H9 (cell line): ENCODE results near the gene MYOM3. TPM values are rescaled to one million over a fixed set of nuclear protein-coding genes. Genes with fewer than 3 reads are reported as not detected.

Experiments
- DNase-seq: peaks from one replicate; pipeline ENCODE4 v3.0.0-alpha.2; 2017
- H2AFZ ChIP-seq: one replicate; pipeline ENCODE4 v1.6.1; 2013; ENCODE audit warnings: mild to moderate bottlenecking, low read length, control low read depth, moderate library complexity
- H2AK5ac ChIP-seq: 2 replicates; pipeline ENCODE4 v1.6.1; 2013; ENCODE audit warnings: low read length, control low read depth, mixed read lengths; ENCODE audit not compliant: insufficient read length
- H2BK120ac ChIP-seq: one replicate; pipeline ENCODE4 v1.6.1; 2013; ENCODE audit warnings: low read depth, mild to moderate bottlenecking, low read length, control low read depth, inconsistent platforms; ENCODE audit not compliant: poor library complexity, severe bottlenecking
- H2BK12ac ChIP-seq: 2 replicates; pipeline ENCODE4 v1.6.1; 2013; ENCODE audit warnings: low read length, control low read depth, mixed read lengths, low read depth; ENCODE audit not compliant: insufficient read length
- H2BK15ac ChIP-seq: 2 replicates; pipeline ENCODE4 v1.6.1; 2013; ENCODE audit warnings: low read depth, low read length, control low read depth
- H2BK20ac ChIP-seq: one replicate; pipeline ENCODE4 v1.6.1; 2013; ENCODE audit warnings: low read depth, mild to moderate bottlenecking, low read length, control low read depth, inconsistent platforms; ENCODE audit not compliant: poor library complexity, severe bottlenecking
- H2BK5ac ChIP-seq: 2 replicates; pipeline ENCODE4 v1.6.1; 2013; ENCODE audit warnings: low read length, control low read depth, mixed read lengths; ENCODE audit not compliant: insufficient read length
- H3K14ac ChIP-seq: 2 replicates; pipeline ENCODE4 v1.6.1; 2013; ENCODE audit warnings: low read length, control low read depth; ENCODE audit not compliant: insufficient read depth
- H3K18ac ChIP-seq: 2 replicates; pipeline ENCODE4 v1.6.1; 2013; ENCODE audit warnings: low read depth, mild to moderate bottlenecking, mixed read lengths, low read length, control low read depth; ENCODE audit not compliant: insufficient read length
- H3K23ac ChIP-seq: 2 replicates; pipeline ENCODE4 v1.6.1; 2013; ENCODE audit warnings: low read length, control low read depth, mixed read lengths, low read depth; ENCODE audit not compliant: insufficient read length
- H3K23me2 ChIP-seq: 2 replicates; pipeline ENCODE4 v1.6.1; 2013; ENCODE audit warnings: low read depth, mild to moderate bottlenecking, mixed read lengths, low read length, control low read depth; ENCODE audit not compliant: insufficient read length, poor library complexity, severe bottlenecking
- H3K27ac ChIP-seq: 2 replicates; pipeline ENCODE4 v1.5.1; 2013; ENCODE audit warnings: low read length, control low read depth, mixed read lengths, low read depth; ENCODE audit not compliant: insufficient read length
- H3K27me3 ChIP-seq: 2 replicates; pipeline ENCODE4 v1.6.1; 2013; ENCODE audit warnings: low read length, control low read depth, inconsistent platforms; ENCODE audit not compliant: insufficient read depth
- H3K4ac ChIP-seq: 2 replicates; pipeline ENCODE4 v1.6.1; 2013; ENCODE audit warnings: low read depth, mild to moderate bottlenecking, control low read depth, inconsistent platforms, low read length, moderate library complexity
- H3K4me1 ChIP-seq: 2 replicates; pipeline ENCODE4 v1.6.1; 2013; ENCODE audit warnings: low read length, control low read depth, inconsistent platforms; ENCODE audit not compliant: insufficient read depth
- H3K4me2 ChIP-seq: 2 replicates; pipeline ENCODE4 v1.6.1; 2013; ENCODE audit warnings: low read length, control low read depth, mixed read lengths; ENCODE audit not compliant: insufficient read length, insufficient read depth
- H3K56ac ChIP-seq: 2 replicates; pipeline ENCODE4 v1.6.1; 2013; ENCODE audit warnings: low read depth, mild to moderate bottlenecking, mixed read lengths, low read length, control low read depth; ENCODE audit not compliant: insufficient read length
- H3K79me1 ChIP-seq: 2 replicates; pipeline ENCODE4 v1.6.1; 2013; ENCODE audit warnings: low read depth, mild to moderate bottlenecking, moderate library complexity, low read length, control low read depth, inconsistent platforms; ENCODE audit not compliant: insufficient read depth, poor library complexity, severe bottlenecking
- H3K79me2 ChIP-seq: 2 replicates; pipeline ENCODE4 v1.6.1; 2013; ENCODE audit warnings: low read length, control low read depth, inconsistent platforms; ENCODE audit not compliant: insufficient read depth
- H3K9ac ChIP-seq: 2 replicates; pipeline ENCODE4 v1.6.1; 2013; ENCODE audit warnings: low read length, control low read depth, mixed read lengths; ENCODE audit not compliant: insufficient read length; ENCODE audit errors: extremely low read depth
- H3K9me3 ChIP-seq: one replicate; pipeline ENCODE4 v1.6.1; 2013; ENCODE audit warnings: low read depth, low read length, inconsistent platforms; ENCODE audit not compliant: control insufficient read depth
- H3T11ph ChIP-seq: one replicate; pipeline ENCODE4 v1.6.1; 2013; ENCODE audit warnings: mild to moderate bottlenecking, low read length, control low read depth, inconsistent platforms
- H4K20me1 ChIP-seq: one replicate; pipeline ENCODE4 v1.6.1; 2013; ENCODE audit not compliant: control insufficient read depth, insufficient read length, insufficient read depth
- H4K5ac ChIP-seq: 2 replicates; pipeline ENCODE4 v1.6.1; 2013; ENCODE audit warnings: low read depth, mild to moderate bottlenecking, mixed read lengths, low read length, control low read depth; ENCODE audit not compliant: insufficient read length
- H4K8ac ChIP-seq: replicated peaks from 2 replicates; pipeline ENCODE4 v1.6.1; 2013; ENCODE audit warnings: low read length, control low read depth, mixed read lengths, low read depth; ENCODE audit not compliant: insufficient read length
- H4K91ac ChIP-seq: 2 replicates; pipeline ENCODE4 v1.6.1; 2013; ENCODE audit warnings: low read depth, mild to moderate bottlenecking, moderate library complexity, mixed read lengths, low read length, control low read depth; ENCODE audit not compliant: insufficient read length
- H3K27ac Mint-ChIP-seq, 3 experiments: 2 replicates in 2 of 3; 3 replicates in 1 of 3; pipeline ENCODE4 v1.8.0; 2020 to 2021; ENCODE audit warnings: mixed read lengths in 3 of 3, mild to moderate bottlenecking in 1 of 3, moderate library complexity in 1 of 3
- H3K27me3 Mint-ChIP-seq: 2 replicates; pipeline ENCODE4 v1.8.0; 2021; ENCODE audit warnings: low read depth, mild to moderate bottlenecking, moderate library complexity, mixed read lengths
- H3K36me3 Mint-ChIP-seq, 3 experiments: 2 replicates in 2 of 3; 3 replicates in 1 of 3; pipeline ENCODE4 v1.8.0; 2020 to 2021; ENCODE audit warnings: low read depth in 3 of 3, mixed read lengths in 3 of 3; ENCODE audit not compliant: insufficient read depth in 1 of 3
- H3K4me1 Mint-ChIP-seq, 2 experiments: 2 replicates each; pipeline ENCODE4 v1.8.0; 2020; ENCODE audit warnings: mixed read lengths in 2 of 2
- H3K4me3 Mint-ChIP-seq, 2 experiments: 2 replicates in 1 of 2; 3 replicates in 1 of 2; pipeline ENCODE4 v1.8.0; 2020 to 2021; ENCODE audit warnings: mild to moderate bottlenecking in 2 of 2, mixed read lengths in 2 of 2, moderate library complexity in 1 of 2
- H3K9me3 Mint-ChIP-seq, 2 experiments: 2 replicates in 1 of 2; 3 replicates in 1 of 2; pipeline ENCODE4 v1.8.0; 2020; ENCODE audit warnings: mild to moderate bottlenecking in 2 of 2, mixed read lengths in 2 of 2, moderate library complexity in 1 of 2
- CTCF ChIP-seq: fragments of 200-600 bp; sonication (generic); conservative IDR thresholded peaks from 3 replicates; pipeline ENCODE4 v1.8.0; 2021; ENCODE audit warnings: antibody characterized with exemption, mild to moderate bottlenecking
- WGBS: extraction: QIAGEN DNeasy Blood & Tissue Kit; methylation state at CpG from one replicate; pipeline ENCODE4 v1.1.7; 2013; ENCODE audit warnings: missing lambda C conversion rate, low lambda C conversion rate, mixed read lengths; ENCODE audit not compliant: insufficient read length; ENCODE audit errors: extremely low coverage; 5-methylcytosine and 5-hydroxymethylcytosine counted together
- total RNA-seq: library from RNA; stranded (reverse); gene quantifications from 2 replicates; pipeline ENCODE4 v1.2.1, GENCODE V29; 2021

The MYOM3 gene
- total RNA-seq, 1 experiment from 2014 or later = 0.11 TPM

GRCh38 chr1:24150234-24151174 lies 38.6 kb upstream of the MYOM3 start:
- peak overlapping the region; percentile 99 for H3K27ac ChIP-seq
- H3K18ac ChIP-seq = peak overlapping the region; percentile 100
- H3K23ac ChIP-seq = peak overlapping the region; percentile 45
- H3K4me1 ChIP-seq = no peaks in the 10 kb centered on the region; the same call in 1 of the 2 replicates
- peak overlapping the region; percentile 100 for H2BK120ac ChIP-seq
- peak; percentile 81 for TF ChIP-seq CTCF
- peak overlapping the region; percentile 100; the same call in 1 of the 2 replicates for H3K4ac ChIP-seq
- H2BK5ac ChIP-seq = peak overlapping the region; percentile 87
- H2BK12ac ChIP-seq = peak overlapping the region; percentile 94
- Mint-ChIP-seq H3K4me1 (peaks cover 46 to 51% of the 10 kb centered on the region in 2 experiments), H3K27me3 (no peaks in the 10 kb centered on the region; the same call in 1 of the 2 replicates), H3K27ac (peak overlapping the region; percentile 90 to 98 (median 98)), H3K9me3 (no peaks in the 10 kb centered on the region; a peak in 1 of 5 replicates), H3K4me3 (peak overlapping the region; percentile 53 to 78), H3K36me3 (peaks cover 2 to 6% (median 4%) of the 10 kb centered on the region in 3 experiments; a peak in 4 of 7 replicates)
- H4K5ac ChIP-seq = peak overlapping the region; percentile 100
- H4K8ac ChIP-seq = peak overlapping the region; percentile 92
- peak overlapping the region; percentile 59 for H3K4me2 ChIP-seq
- H4K20me1 ChIP-seq = no peaks in the 10 kb centered on the region
- H3K23me2 ChIP-seq = peaks cover 5% of the 10 kb centered on the region
- H2BK15ac ChIP-seq = no peak overlapping the region
- no peak overlapping the region for H2AFZ ChIP-seq
- H3K27me3 ChIP-seq = no peaks in the 10 kb centered on the region
- H3K79me1 ChIP-seq = no peaks in the 10 kb centered on the region
- H3K14ac ChIP-seq = peak overlapping the region; percentile 98; the same call in 1 of the 2 replicates
- H2BK20ac ChIP-seq = peak overlapping the region; percentile 98
- H3K56ac ChIP-seq = peak overlapping the region; percentile 95
- peak overlapping the region; percentile 91 for H2AK5ac ChIP-seq
- no CpG with 5 or more reads among the region's 36 CpGs for WGBS
- peak; percentile 97 for DNase-seq
- peak overlapping the region; percentile 93 for H4K91ac ChIP-seq
- H3T11ph ChIP-seq = peak overlapping the region; percentile 100
- peak overlapping the region; percentile 100 for H3K9ac ChIP-seq
- no peaks in the 10 kb centered on the region for H3K79me2 ChIP-seq
- no peaks in the 10 kb centered on the region for H3K9me3 ChIP-seq
